ENCODE measurements around the gene RABL6.
"Not testable (repeated sequence)": the region's sequence is repeated elsewhere in the genome, so short reads cannot be mapped to it uniquely, and the experiment has no call there.

RABL6 gene, protein sequence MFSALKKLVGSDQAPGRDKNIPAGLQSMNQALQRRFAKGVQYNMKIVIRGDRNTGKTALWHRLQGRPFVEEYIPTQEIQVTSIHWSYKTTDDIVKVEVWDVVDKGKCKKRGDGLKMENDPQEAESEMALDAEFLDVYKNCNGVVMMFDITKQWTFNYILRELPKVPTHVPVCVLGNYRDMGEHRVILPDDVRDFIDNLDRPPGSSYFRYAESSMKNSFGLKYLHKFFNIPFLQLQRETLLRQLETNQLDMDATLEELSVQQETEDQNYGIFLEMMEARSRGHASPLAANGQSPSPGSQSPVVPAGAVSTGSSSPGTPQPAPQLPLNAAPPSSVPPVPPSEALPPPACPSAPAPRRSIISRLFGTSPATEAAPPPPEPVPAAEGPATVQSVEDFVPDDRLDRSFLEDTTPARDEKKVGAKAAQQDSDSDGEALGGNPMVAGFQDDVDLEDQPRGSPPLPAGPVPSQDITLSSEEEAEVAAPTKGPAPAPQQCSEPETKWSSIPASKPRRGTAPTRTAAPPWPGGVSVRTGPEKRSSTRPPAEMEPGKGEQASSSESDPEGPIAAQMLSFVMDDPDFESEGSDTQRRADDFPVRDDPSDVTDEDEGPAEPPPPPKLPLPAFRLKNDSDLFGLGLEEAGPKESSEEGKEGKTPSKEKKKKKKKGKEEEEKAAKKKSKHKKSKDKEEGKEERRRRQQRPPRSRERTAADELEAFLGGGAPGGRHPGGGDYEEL

DNA sequence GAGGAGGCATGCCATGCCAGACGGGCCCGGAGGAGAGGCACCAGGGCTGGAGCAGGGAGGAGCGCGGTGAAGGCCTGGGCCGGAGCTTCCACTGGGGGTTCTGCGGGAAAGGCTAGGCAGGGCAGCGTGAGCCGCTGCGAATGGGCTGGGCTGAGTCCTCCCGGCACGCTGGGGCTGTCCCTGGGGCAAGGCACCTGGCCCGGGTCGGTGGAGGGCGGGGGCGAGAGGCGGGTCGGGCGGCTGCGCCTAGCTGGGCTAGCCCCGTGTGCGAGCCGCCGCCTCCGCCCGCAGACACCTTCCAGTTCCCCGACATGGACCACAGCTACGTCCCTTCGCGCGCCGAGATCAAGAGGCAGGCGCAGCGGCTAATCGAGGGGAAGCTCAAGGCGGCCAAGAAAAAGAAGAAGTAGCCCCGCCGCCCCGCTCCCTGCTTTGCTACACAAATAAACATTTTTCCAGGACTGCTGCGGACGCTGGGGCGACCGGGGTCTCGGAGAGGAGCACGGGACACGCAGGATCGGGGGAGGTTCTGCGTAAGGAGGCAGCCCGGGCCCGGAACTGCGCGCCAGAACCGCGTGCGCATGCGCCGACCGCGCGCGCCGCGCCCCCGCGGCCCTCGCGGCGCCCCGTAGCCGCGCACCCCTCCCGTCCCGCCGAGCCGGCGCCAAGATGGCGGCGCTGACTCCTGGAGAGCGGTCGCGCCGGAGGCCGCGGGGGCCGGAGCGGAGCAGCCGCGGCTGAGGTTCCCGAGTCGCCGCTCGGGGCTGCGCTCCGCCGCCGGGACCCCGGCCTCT is at the start of gene RABL6:
RABL6 (plus strand) TSS at position 668 of the 794 bp plus-strand sequence. CDS start 249 bp downstream, outside the sequence.
- DNase-seq (ENCODE audit: extremely low read depth in 1 of 2, low read depth in 1 of 2): peak; percentile 65 to 71

DNA sequence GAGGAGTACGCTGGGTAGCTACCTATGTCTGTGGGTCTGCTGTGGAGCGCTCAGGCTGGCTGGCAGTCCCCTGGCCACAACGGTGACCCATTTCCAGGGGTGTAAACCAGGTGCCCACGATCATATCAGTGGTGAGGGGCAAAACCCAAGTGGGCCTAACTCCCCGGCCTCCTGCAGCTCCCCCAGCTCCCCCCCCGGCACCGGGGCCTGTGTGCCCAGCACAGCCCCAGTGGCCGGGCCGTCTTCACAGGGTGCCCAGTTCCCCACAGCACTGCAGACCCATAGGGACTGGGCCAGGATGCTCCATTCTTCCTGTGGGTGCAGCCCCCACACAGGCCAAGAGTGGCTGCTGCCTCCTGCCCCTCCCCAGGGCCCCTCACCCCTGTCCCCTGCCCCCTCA is 48.7 kb upstream of the RABL6 start:
- DNase-seq (ENCODE audit: extremely low read depth in 1 of 2, low read depth in 1 of 2): no peak

DNA sequence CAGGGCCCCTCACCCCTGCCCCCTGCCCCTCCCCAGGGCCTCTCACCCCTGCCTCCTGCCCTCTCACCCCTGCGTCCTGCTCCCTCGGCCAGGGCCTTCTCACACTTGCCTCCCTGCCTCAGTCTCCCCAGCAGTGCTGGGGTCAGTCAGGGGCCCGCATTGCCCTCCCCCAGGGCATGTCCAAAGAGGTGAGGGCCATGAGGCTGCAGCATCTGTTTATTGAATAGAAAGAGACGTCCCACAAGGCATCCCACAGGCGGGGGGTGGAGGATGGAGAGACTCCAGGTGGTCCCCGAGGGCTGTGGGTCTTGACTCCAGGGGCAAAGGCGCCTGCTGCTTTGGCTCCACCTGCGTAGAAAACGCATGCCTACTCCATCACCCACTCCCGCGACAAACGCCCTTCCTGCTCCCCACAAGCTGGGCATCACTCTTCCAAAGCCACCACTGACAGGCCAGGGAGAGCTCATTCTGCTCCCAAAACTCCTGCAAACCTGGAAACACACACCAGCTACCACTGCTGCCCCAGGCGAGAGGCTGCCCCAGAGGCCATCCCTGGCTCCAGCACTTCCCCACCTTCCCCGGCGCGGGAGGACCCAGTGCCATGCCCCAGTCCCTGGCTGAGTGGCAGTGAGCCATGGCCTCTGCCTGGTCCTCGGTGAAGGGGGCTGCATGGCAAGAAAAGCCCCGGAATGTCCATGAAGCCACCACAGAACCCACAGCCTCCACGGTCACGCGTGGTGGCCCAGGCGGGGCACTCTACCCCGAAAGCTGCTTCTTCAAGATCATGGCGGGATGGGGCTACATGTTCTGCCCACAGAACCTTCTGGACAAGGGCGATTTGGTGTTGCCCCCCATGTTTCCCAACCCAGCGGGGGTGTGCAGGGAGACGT is 48.1 kb upstream of the RABL6 start:
- no peak for DNase-seq (ENCODE audit: extremely low read depth in 1 of 2, low read depth in 1 of 2)

DNA sequence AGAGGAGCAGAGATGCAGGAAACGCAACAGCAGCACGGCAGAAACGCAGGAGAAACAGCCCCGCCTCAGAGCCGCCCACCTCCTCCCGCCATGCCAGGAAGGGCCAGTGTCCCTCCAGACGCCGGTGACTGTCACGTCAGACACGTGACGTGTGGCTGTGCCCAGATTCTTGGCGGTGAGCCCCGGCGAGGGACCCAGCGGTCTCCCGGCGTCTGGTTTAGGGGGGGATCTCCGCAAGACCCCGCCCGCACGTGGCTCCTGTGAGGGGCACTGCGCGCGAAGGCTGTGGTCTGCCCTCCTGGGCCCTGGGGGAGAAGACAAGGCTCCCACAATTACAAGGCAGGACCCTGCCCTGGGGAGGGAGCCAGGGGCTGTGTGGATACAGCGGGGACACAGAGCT is 47.3 kb upstream of the RABL6 start:
- DNase-seq (ENCODE audit: extremely low read depth in 1 of 2, low read depth in 1 of 2): no peak

DNA sequence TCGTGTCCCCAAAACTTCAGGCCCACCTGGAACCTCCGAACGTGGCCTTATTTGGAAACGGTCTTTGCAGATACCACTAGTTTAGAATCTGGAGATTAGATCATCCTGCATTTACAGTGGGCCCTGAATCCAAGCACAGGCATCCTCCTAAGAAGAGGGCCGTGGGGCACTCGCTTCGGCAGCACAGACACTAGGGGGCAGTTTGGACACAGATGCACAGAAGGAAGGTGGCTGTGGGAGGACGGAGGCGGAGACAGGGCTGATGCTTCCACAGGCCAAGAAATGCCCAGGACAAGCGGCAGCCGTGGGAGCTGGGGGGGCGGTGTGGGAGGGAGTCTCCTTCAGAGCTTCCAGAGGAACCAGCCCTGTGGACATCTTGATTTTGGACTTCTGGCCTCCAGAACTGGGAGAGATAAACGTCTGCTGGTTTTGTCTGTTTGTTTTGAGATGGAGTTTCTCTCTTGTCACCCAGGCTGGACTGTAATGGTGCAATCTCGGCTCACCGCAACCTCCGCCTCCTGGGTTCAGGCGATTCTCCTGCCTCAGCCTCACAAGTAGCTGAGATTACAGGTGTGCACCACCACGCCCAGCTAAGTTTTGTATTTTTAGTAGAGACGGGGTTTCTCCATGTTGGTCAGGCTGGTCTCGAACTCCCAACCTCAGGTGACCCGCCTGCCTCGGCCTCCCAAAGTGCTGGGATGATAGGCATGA is 46.8 kb upstream of the RABL6 start:
- DNase-seq (ENCODE audit: extremely low read depth in 1 of 2, low read depth in 1 of 2): not testable (repeated sequence)

DNA sequence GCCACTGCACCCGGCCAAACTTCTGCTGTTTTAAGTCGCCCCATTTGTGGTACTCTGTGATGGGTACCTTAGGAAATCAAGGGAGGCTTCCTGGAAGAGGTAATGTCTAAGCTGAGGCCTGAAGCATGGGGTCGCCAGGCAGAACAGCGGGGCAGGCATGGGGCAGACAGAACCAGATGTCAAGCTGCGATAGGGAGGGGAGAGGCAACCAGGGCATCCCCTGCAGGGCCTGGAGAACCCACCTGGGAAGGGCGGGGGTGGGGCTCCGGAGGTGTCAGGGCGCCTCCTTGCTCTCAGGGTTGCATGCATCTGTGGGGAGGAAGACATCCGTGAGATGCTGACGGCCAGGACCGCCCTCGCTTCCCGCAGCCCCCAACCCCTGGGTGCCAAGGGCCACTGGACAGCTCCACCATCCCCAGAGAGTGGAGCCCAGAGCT is 46.2 kb upstream of the RABL6 start:
- no peak for DNase-seq (ENCODE audit: extremely low read depth in 1 of 2, low read depth in 1 of 2)

DNA sequence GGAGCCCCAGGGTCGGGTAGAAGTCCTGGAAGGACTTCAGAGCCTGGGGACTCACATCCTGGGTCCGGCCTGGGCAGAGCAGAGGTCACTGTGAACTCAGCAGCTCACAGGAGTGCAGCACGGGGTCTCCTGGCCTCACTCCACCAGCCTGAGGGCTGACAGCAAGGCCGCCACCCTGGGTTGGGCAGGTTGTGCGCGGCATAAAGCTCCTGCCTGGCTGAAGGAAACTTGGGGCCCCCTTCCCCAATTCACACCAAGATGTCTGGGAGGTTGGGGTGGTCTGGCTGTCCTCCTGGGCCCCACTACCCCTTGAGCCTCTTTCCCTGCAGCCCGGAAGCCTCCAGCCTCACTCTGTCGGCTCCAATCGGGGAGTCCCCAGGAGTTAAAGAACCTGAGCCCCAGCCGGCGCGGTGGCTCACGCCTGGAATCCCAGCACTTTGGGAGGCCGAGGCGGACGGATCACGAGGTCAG is 45.5 kb upstream of the RABL6 start:
- no peak for DNase-seq (ENCODE audit: extremely low read depth in 1 of 2, low read depth in 1 of 2)

DNA sequence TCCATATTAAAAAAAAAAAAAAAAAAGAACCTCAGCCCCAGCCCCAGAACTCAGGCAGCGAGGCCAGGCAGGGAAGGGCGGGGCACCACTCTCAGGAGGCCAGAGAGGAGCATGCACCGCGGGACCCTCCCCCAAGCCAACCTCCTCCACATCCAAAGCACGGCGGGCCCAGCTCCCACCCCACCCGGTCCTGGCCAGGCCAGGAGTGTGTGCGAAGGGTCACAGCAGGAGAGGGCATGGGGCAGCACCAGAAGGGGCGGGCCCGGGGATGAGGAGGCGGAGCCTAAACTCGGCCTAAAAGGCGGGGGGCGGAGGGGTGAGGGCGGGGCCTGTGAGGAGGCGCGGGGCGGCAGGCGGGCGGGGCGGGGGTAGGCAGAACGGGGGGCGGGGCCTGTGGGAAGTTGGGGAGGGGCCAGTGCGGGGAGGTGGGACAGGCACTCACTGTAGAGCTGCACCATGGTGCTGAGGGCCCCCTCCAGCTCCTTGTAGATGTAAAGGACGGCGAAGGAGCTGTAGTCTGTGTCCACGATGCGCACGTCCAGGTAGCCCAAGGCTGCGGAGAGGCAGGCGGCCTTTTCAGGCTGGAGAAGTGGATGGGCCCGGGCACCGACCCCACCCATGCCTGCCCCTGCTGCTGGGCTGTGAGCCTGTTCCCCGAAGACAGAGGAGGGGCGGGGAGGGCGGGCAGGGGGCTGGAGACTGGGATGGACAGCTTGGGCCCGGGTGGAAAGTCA is 44.7 kb upstream of the RABL6 start:
- peak in 1 of 2 donors; percentile 43 for DNase-seq (ENCODE audit: extremely low read depth in 1 of 2, low read depth in 1 of 2)

DNA sequence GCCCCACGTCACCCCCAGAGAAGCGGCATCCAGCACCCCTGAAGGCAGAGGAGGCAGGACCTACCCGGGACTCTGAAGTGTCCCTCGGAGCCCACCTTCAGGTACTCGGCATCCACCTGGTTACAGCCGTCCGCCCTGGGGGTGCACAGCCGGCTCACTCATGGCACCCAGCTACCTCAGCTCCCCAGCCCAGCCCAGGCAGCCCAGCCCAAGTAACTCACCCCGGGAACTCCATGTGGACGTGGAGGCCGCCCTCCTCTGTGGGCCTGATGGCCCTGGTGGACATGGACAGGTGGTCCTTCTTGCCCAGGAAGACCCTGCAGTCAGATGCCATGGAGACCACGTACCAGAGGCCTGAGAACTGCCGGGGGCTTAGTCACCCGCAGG is 44.1 kb upstream of the RABL6 start:
- no peak for DNase-seq (ENCODE audit: extremely low read depth in 1 of 2, low read depth in 1 of 2)

DNA sequence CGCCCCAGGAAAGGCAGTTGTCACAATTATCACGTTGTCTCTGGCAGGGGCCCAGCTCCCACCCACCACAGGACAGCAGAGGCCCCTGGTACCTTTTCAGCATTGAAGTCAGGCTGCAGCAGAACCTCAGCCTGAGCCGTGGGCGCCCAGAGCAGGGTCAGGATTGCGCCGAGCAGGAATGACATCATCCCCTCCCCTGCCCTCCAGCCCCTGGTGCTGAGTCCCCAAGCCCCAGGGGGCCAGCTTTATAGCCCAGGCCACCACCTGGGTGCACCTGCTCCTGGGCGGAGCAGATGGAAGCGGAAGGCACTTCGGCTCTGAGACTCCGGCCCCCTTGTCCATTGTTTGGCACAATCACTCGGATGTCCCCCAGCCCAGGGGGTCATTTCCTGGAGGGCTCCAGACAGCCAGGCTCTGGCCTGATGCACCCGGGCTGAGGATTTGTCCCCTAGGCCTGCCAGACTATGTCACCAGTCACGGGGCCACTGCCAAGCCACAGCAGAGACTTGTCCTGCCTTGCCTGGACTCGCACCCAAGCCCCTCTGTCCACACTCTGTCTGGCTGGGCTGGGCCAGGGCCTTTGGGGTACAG is 43.4 kb upstream of the RABL6 start, which contains the start of gene LCN15:
LCN15 (minus strand) TSS at position 218 of the 591 bp plus-strand sequence; CDS start at position 188, 30 bp downstream.
- DNase-seq (ENCODE audit: extremely low read depth in 1 of 2, low read depth in 1 of 2): no peak

DNA sequence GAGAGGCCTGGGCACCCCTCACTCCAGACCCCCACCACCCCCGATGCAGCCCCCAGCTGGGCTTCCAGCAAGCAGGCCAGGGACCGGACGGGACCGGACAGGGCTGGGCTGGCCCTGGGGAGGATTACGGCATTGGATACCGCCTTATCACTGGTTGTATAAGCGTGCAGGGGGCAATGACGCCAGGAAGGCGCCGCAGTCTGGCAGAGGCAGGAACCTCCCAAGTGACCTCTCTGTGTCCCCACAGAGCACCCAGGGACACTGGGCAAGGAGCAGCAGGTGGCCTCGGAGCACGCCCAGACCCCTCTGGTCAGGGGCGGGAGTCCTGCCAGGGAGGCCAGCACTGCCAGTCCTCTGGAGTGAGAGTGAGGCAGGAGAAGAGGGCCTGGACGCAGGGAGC is 42.7 kb upstream of the RABL6 start:
- no peak for DNase-seq (ENCODE audit: extremely low read depth in 1 of 2, low read depth in 1 of 2)

DNA sequence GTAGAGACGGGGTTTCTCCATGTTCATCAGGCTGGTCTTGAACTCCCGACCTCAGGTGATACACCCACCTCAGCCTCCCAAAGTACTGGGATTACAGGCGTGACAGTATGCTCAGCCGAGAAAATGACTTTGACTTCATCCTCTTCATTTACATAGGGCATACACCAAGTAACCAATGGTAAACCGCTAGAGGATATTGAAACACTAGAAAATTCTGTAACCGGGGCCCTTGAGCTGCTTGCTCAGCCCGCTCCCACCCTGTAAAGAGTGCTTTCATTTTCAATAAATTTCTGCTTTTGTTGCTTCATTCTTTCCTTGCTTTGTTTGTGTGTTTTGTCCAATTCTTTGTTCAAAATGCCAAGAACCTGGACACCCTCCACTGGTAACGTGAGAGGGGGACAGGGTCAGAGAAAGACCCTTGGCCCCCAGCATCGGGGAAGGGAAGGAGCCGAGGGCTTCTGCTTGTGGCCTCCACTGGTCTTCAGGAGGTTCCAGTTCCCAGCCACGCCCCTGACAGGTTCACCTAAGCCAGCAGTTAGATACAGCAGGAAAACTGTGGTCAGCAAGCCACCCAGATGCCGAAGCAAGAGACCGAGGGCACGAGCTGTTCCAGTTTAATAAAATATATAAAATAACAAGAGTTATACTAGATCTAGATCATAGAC is 41.9 kb upstream of the RABL6 start:
- DNase-seq (ENCODE audit: extremely low read depth in 1 of 2, low read depth in 1 of 2): not testable (repeated sequence)

DNA sequence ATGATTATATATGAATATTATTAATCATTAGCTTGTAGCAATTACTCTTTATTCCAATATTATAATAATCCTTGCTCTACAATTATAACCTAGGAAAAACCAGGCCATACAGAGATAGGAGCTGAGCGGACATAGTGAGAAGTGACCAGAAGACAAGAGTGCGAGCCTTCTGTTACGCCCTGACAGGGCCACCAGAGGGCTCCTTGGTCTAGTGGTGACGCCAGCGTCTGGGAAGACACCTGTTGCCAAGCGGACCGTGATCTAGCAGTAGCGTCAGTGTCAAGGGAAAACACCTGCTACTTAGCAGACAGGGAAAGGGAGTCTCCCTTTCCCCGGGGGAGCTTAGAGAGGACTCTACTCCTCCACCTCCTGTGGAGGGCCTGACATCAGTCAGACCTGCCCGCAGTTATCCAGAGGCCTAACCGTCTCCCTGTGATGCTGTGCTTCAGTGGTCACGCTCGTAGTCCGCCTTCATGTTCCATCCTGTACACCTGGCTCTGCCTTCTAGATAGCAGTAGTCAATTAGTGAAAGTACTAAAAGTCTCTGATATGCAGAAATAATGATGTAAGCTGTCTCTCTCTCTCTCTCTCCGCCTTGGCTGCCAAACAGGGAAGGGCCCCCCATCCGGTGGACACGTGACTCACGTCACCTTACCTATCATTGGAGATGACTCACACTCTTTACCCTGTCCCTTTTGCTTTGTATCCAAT is 41.2 kb upstream of the RABL6 start:
- peak in 1 of 2 donors; percentile 28 for DNase-seq (ENCODE audit: extremely low read depth in 1 of 2, low read depth in 1 of 2)

DNA sequence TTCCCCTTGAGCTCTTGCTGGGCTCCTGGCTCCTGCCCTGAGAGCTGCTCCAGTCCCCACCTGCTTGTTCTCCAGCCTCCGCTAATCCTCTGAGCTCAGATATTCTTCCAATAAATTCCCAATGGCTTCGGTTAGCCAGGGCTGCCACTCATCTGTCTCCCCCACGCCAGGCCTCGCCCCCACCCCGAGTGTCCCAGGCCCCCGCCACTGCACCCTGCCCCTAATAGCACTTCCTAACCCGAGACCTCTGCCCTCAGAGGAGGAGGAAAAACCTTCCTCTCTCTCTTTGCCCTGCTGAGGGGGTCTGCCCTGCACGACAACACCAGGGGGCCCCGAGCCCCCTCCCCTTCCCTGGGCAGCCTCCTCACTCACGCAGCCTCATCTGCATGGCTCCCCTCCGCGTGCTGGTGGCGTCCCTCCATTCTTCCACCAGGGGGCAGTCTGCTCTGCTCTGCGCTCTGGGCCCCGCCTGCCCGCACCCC is 38.0 kb upstream of the RABL6 start:
- no peak for DNase-seq (ENCODE audit: extremely low read depth in 1 of 2, low read depth in 1 of 2)

DNA sequence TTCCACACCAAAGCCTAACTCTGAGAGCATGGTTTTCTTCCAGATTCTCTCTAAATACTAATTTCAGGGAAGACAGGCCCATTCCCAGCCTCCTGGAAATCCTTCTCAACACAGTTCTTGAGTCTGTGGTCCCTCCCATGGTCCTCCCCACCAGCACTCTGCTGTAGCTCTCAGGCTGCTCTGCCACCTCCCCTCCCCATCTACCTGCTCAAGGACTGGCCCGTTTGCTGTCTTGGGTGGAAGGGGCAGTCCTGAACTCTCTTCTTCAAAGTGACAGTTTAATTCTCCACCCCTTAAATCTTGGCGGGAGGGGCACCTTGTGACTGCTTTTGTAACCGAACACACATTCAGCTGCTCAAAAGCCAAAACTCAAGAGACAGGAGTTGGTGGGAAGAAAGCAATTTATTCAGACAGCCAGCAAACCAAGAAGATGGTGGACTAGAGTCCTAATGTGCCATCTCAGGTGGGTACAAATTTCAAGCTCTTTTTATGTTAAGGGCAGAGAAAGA is 35.8 kb upstream of the RABL6 start:
- DNase-seq (ENCODE audit: extremely low read depth in 1 of 2, low read depth in 1 of 2): no peak

DNA sequence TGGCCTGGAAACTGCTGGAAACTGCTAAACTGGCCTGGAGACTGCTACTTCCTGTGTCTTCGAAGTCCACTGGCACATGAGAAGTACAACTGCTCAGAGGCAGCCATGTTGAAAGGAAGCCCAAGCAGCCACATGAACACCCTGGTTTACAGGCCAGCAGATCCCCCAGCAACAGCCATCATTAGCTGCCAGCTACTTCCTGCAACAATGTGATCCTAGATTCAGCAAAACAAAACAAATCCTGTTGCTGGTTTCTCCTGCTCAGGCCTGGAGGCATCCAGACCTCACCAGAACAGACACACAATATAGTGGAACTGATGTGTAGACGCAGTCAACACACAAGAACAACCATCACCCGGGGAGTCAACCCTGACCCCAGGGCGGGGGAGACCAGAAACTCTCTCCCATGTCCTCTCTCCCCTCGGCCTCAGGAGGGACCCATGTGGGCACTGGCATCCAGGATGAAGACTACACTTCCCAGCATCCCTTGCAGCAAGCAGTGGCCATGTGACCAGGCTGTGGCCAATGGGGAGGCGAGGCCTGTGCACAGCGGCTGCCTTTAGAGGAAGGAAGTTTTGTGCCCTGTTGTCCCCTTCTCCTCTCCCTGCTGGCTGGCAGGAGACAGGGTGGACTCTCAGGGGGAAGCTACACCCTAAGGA is 34.2 kb upstream of the RABL6 start:
- peak in 1 of 2 donors; percentile 29 for DNase-seq (ENCODE audit: extremely low read depth in 1 of 2, low read depth in 1 of 2)

Data from stimulated activated CD8-positive, alpha-beta memory T cell treated with anti-CD3 and anti-CD28 coated beads, Interleukin-7, amount 100 ng/mL, for 48 hours (primary cell).